Activated T-helper 1 cell treated with anti-CD3 and anti-CD28 coated beads, Interleukin-2, amount 50 U/mL, for 16 hours (primary cell): ENCODE measurements around the gene FMN2.
A peak's percentile ranks its signal among the peaks of the same experiment; 100 is the strongest.

Experiments used
- DNase-seq, 2 donors: peaks; one replicate each; pipeline ENCODE4 v3.0.0-alpha.2; 2020; ENCODE audit warnings: low read depth in 1 of 2, low spot score in 1 of 2

Gene FMN2

GRCh38 chr1:240478536-240478935, 386.9 kb downstream of the FMN2 start:
- no peak for DNase-seq

DNA sequence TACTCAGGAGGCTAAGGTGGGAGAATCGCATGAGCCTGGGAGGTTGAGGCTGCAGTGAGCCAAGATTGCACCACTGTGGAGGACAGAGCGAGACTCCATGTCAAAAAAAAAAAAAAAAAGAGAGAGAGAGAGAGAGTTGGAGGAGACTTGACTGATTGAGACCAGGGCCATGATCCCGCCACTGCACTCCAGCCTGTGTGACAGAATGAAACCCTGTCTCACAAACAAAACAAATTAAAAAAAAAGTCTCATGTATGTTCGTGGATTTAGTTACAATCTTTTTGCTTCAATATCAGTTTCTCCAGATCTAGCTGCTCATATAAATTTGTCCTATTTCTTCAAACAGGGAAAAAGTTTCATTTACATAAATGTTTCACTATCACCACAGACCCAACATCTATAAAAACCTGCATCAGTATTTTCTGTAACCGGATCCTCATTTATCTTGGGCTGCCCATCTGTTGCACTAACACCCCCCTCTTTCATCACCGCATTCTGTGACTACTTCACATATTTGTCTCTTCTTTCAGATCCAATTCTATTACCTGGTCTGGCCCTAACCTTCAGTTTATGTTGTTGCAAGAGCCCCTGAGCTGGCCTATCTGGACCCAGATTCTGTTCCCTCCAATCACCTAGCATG, 393.2 kb downstream of the FMN2 start:
- no peak for DNase-seq

GRCh38 chr1:240486611-240487010, 394.9 kb downstream of the FMN2 start:
- no peak for DNase-seq

GRCh38 chr1:240487493-240487892, 395.8 kb downstream of the FMN2 start:
- no peak for DNase-seq

DNA sequence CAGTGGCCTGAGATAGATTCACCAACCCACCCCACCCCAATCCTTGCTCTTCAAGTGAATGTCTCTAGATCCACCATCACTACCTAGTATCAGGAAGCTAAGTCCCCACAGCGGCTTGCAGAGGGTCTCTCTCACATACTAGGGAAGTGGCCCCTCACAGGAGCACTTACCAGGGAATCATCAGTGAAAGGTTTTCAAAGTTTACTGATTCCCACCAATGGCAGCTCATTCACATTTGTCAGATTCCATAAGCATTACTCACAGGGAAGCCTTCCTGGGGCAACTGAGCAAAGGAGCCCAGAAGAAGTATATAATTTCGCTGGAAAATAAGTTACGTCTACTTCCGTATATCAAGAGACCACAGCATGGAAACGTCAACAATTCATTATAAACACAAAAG, 399.5 kb downstream of the FMN2 start:
- no peak for DNase-seq

GRCh38 chr1:240491796-240492195, 400.1 kb downstream of the FMN2 start:
- no peak for DNase-seq

DNA sequence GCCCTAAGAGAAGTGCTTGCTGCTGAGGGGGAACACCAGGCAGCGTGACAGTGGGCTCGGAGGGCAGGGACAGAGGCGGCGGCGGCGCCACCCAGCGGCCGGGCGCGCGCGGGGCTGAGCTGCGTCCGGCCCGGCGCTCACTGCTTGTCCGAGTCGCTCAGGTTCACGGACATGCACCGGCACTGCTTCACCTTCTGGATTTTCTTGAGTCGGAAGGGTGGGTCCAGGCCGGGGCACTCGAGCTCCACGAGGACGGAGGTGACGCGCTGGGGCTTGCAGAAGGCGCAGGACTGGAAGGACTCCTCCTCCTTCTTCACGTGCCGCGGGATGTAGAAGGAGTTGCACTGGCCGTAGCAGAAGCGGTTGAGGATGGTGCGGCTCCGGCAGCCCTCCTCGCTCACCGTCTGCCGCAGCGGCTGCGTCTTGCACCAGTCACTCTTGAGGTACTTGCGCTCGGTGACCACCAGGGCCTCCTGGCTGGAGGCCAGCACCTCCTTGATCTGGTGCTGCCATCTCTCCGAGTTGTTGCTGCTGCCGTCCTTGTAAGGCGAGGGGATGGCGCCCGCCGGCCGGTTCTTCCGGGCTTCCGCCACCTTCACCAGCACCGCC, 401.3 kb downstream of the FMN2 start:
- DNase-seq: peak in 1 of 2 donors; percentile 1

DNA sequence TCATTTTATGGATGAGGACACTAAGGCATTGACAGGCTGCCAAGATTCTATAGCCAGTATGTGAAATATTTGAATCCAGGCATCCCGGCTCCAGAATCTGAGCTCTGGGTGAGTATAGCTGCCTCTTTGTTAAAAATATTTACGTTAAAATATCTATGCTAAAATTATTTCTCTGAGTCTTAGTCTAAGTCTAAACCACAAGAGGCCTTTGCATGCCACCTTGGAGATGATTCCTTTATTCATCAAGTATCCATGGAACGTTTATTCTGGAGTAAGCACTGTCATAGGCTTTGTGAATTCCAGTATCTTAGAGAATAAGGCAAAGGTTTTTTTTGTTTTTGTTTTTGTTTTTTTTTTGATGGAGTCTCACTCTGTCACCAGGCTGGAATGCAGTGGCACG, 403.9 kb downstream of the FMN2 start:
- DNase-seq: no peak

- no peak for DNase-seq
Observed at GRCh38 chr1:240496356-240496755, 404.7 kb downstream of the FMN2 start.

- DNase-seq: no peak
Observed at GRCh38 chr1:240496941-240497340, 405.3 kb downstream of the FMN2 start.

GRCh38 chr1:240497908-240498307, 406.2 kb downstream of the FMN2 start:
- DNase-seq: no peak

GRCh38 chr1:240498335-240498734, 406.7 kb downstream of the FMN2 start:
- DNase-seq: no peak

DNA sequence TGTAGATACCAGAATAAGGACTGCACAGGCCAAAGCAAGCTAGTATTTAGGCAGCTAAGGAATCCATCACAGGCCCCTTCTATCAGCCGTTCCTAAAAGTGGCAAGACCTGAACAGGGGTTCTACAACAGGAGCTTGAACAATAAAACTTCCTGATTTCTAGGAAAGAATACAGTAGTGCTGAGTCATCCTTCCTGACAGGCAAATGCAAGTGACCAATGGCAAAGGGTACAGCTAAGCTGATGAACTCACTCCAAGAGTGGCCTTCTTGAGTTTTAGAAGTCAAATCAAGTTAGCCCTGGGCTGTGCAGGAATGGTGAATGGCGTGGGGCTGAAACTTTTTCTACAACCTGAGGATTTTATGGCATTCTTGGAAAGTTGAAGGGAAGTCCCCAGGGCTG, 407.3 kb downstream of the FMN2 start:
- DNase-seq: no peak

DNA sequence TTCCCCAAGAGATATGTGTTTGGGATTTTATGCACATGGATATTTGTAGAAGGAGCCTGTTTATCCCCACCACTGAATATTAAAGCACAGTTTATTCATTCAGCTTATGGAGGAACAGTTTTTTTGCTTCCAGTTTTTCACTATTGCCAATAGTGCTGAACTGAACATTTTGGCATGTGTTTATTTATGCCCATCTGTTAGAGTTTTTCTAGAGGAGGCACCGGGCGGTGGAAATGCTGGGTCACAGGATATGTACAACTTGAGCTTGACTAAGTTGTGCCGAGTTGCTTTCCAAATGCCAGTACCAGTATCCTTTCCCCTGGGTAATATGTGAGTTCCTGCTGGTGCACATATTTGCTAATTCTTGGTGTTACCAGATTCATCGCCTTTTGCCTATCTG, 409.0 kb downstream of the FMN2 start:
- DNase-seq: no peak

GRCh38 chr1:240501115-240501514, 409.4 kb downstream of the FMN2 start:
- DNase-seq: no peak

- no peak for DNase-seq
Observed at GRCh38 chr1:240503036-240503435, 411.4 kb downstream of the FMN2 start.

GRCh38 chr1:240503558-240503957, 411.9 kb downstream of the FMN2 start:
- DNase-seq: no peak

DNA sequence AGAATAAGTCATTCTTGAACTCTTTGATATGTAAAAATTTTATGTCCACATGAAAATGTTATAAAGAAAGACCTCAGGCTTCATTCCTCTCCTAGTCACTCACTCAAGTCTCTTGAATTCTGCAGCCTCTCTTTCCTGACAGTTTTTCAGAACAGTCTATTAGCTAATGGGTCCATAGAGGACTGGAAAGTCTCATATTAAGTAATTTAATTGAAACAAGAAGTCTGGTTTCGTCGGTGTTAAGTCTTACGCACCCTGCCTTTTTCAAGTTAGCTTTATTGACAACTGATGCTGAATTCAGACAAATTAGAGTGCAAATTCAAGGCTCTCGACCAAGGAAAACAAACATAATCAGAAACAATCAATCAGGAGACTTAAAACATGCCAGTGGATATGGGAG, 414.5 kb downstream of the FMN2 start:
- DNase-seq: no peak

DNA sequence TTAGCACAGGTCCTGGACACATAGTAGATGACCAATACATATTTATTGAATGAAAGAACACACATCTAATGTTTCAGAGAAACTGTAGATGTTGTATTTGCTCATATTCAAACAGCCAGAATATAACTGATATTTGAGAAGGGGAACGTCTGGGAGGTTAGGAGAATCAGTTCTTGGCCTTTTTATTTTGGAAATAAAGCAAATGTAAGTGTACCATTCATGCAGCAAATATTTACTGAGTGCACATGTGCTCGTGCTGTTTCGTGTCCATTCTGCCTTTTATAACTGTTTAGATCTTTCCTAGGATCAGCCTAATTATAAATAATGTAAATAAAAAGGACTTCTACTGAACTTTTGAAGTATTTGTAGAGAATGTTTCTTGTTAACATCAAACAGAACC, 416.5 kb downstream of the FMN2 start:
- no peak for DNase-seq

DNA sequence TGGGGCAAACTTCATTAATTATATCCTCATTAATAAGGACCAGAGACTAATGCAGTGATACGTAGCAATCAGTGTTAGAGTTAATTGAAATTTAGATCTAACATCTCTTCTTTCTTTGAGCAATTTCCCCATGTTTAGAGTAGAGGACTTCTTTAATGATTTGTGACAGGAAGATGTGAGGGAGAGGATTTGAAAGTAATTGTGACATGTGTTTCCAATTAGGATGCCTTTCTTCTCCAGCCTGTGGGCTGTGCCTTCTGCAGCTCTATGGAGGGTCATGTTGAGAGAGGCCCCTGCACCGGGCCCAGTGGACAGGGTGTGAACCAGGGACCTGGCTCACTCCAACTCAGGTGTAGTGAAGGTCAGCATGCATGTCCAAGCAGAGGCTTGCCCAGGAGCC, 417.3 kb downstream of the FMN2 start:
- no peak for DNase-seq

DNA sequence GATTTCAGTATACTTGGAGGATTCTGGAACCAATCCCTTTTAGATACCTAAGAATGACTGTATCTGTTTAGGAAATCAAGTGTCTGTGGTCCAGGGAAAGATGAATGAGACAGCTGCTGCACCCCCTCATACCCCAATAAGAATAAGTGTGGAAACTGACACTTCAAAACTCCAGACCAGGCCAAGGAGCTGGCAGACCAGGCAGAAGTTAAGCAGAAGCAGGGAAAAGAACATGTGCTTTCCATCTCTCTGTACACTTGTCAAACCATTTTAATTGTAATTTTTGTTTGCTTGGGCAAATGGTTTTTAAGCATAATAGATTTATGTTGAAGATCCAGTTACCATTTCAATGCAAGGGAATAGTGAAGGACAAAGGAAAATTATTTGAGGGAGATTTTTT, 420.1 kb downstream of the FMN2 start:
- DNase-seq: no peak

- no peak for DNase-seq
Observed at GRCh38 chr1:240515505-240515904, 423.8 kb downstream of the FMN2 start.

GRCh38 chr1:240516069-240516468, 424.4 kb downstream of the FMN2 start:
- DNase-seq: no peak
